Epithelial cell of esophagus (primary cell): ENCODE measurements around the gene GABRG2.
A peak's percentile ranks its signal among the peaks of the same experiment; 100 is the strongest.

Source experiments
- DNase-seq: peaks from one replicate; pipeline ENCODE4 v3.0.0; 2010; ENCODE audit warnings: low read depth
- H3K4me3 ChIP-seq: 2 replicates; pipeline ENCODE4 v1.5.1; 2011; ENCODE audit warnings: mild to moderate bottlenecking, low read length, control low read depth
- TF ChIP-seq, protein P1 (sequence below): IDR thresholded peaks from 2 replicates; pipeline ENCODE4 v1.5.1; 2011; ENCODE audit warnings: low read depth, mild to moderate bottlenecking, low read length, control low read depth, inconsistent platforms; ENCODE audit not compliant: insufficient read depth; ENCODE audit errors: missing control alignments

Gene GABRG2

DNA sequence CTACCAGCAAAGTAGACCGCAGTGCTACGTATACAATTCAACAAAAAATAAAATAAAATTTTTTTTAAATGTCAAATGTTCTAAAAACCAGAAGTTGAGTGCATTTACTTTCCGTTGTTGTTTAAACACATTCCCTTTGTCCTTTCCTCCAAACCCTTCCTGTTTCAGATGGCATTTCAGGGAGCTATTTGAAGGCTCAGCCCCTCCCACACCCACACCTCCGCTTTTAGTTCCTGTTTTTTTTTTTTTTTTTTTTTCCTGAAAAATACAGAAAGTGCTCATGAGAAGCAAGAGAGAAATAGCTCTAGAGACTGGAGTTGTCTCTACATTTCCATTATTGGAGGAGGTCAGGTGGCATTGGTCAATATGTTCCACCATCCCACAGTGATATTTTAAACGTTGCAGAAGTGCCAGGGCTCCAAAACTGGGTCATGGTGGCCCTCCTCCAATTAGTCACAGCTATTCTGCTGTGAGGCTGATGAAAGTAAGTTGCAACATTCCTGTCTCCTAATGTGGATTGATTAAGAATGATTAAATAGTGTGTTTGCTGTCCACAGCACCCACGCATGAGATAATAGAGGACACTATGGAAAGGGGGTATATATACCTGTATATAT, 106.9 kb downstream of the GABRG2 start:
- TF ChIP-seq, protein P1, sequence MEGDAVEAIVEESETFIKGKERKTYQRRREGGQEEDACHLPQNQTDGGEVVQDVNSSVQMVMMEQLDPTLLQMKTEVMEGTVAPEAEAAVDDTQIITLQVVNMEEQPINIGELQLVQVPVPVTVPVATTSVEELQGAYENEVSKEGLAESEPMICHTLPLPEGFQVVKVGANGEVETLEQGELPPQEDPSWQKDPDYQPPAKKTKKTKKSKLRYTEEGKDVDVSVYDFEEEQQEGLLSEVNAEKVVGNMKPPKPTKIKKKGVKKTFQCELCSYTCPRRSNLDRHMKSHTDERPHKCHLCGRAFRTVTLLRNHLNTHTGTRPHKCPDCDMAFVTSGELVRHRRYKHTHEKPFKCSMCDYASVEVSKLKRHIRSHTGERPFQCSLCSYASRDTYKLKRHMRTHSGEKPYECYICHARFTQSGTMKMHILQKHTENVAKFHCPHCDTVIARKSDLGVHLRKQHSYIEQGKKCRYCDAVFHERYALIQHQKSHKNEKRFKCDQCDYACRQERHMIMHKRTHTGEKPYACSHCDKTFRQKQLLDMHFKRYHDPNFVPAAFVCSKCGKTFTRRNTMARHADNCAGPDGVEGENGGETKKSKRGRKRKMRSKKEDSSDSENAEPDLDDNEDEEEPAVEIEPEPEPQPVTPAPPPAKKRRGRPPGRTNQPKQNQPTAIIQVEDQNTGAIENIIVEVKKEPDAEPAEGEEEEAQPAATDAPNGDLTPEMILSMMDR: no peak
- no peak for DNase-seq
- no peak overlapping the region for H3K4me3 ChIP-seq

DNA sequence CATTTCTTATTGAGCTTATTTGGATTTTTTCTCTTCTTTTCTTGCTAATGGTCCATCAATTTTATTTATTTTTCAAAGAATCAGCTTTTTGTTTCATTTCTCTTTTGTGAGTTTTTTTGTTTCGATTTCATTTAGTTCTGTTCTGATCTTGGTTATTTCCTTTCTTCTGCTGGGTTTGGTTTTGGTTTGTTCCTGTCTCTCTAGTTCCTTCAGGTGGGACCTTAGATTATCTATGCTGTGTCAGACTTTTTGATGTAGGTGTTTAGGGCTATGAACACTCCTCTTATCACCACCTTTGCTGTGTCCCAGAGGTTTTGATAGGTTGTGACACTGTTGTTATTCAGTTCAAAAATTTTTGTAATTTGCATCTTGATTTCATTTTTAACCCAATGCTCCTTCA, 119.8 kb downstream of the GABRG2 start:
- H3K4me3 ChIP-seq: no peak overlapping the region
- TF ChIP-seq, protein P1: no peak
- DNase-seq: no peak

DNA sequence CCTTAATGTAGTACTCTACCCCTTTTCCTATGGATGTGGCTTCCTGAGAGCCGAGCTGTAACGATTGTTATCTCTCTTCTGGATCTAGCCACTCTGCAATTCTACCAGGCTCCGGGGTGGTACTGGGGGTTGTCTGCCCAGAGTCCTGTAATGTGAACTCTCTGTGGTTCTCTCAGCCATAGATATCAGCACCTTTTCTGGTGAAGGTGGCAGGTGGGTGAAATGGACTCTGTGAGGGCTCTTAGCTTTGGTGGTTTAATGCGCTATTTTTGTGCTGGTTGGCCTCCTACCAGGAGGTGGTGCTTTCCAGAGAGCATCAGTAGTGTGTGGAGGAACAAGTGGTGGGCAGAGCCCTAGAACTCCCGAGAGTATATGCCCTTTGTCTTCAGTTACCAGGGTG, 122.1 kb downstream of the GABRG2 start:
- DNase-seq: no peak
- TF ChIP-seq, protein P1: no peak
- H3K4me3 ChIP-seq: no peak overlapping the region

DNA sequence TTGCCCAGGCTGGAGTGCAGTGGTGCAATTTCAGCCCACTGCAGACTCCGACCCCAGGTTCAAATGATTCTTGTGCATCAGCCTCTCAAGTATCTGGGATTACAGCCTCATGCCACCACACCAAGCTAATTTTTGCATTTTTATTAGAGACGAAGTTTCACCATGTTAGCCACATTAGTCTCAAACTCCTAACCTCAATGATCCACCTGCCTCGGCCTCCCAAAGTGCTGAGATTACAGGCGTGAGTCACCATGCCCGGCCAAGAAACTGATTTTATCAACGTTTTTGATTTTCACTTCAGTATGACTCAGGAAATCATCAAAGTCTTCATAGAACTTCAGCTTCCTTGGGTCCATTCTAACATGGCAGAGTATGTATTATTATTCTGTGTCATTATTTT, 125.4 kb downstream of the GABRG2 start:
- TF ChIP-seq, protein P1: no peak
- no peak for DNase-seq
- H3K4me3 ChIP-seq: no peak overlapping the region

DNA sequence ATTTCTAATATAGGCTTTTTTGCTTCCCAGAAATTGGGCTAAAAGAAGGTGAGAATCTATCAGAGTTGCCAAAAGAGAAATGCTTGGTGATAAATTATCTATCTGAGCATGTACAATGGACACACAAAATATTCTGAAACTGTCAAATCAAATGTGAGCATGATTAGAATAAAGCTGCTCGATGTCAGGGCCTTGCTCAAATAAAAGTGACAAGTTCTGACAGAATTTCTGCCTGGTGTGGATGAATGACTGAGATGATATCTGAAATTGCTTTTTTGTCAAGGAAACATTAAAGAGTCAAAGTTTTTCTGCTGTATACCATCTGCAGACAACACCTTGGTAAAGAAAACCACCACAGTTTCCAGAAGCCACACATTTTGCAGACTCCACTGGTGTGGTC, 128.8 kb downstream of the GABRG2 start:
- TF ChIP-seq, protein P1: no peak
- H3K4me3 ChIP-seq: no peak overlapping the region
- no peak for DNase-seq

DNA sequence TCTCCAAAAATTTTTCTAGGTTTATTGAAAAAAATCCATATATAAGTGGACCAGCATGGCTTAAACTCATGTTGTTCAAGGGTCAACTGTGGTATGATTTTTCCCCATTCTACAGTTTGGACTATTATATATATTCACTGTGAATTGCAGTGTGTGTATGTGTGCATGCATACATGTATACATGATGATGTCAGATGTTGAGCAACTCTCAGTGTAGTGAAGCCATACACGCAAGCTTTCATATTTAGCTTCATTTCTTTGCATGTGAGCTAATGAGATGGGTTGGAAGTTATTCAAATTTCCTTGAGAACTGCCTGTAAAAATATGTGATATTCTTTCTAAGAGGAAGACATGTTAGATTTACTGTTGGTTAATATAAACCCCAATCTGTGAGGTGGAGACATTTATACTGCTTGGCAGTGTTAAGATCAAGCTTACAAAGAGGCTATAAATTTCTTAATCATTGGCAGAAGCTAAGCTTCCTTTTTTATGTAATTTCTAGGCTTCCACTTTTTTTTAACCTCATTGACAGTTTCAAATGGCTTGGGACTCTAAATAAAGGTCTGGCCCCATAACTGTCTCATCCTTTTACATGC, 134.8 kb downstream of the GABRG2 start:
- TF ChIP-seq, protein P1: no peak

More for the DNA sequence above, 134.8 kb downstream of the GABRG2 start:
- peak; percentile 1 for DNase-seq
- H3K4me3 ChIP-seq: no peak overlapping the region
